T-helper 17 cell (primary cell): ENCODE results near the gene FEZF1. TPM values are rescaled to one million over a fixed set of nuclear protein-coding genes. Genes with fewer than 3 reads are reported as not detected.

Experiments used
- ATAC-seq: fragments of 150-1000 bp; cut with Tn5 transposase; 2 replicates; pipeline ENCODE4 v1.10.0; 2021; ENCODE audit warnings: mild to moderate bottlenecking, moderate library complexity
- DNase-seq, 3 donors: peaks; one replicate each; pipeline versions ENCODE4 v3.0.0 to v3.0.0-alpha.2; 2020 to 2021
- H3K9me3 ChIP-seq: one replicate; pipeline ENCODE4 v1.7.0; 2013; ENCODE audit warnings: low read length, mild to moderate bottlenecking; ENCODE audit not compliant: control insufficient read depth, poor library complexity, severe bottlenecking
- H3K27ac Mint-ChIP-seq: one replicate; pipeline ENCODE4 v1.8.0; 2022; ENCODE audit warnings: mild to moderate bottlenecking, moderate library complexity, mixed read lengths
- H3K27me3 Mint-ChIP-seq: one replicate; pipeline ENCODE4 v1.8.0; 2022; ENCODE audit warnings: mixed read lengths
- H3K36me3 Mint-ChIP-seq: one replicate; pipeline ENCODE4 v1.8.0; 2022; ENCODE audit warnings: low read depth, mixed read lengths
- H3K4me1 Mint-ChIP-seq: one replicate; pipeline ENCODE4 v1.8.0; 2022; ENCODE audit warnings: mild to moderate bottlenecking, mixed read lengths
- H3K4me3 Mint-ChIP-seq: one replicate; pipeline ENCODE4 v1.8.0; 2022; ENCODE audit warnings: mild to moderate bottlenecking, moderate library complexity, mixed read lengths
- total RNA-seq, 4 donors: library from RNA in 2 of 4; stranded (reverse) in 2 of 4; gene quantifications; one replicate each; pipeline ENCODE4 v1.2.3 and lab custom pipeline; 2022 to 2026

The FEZF1 gene
- total RNA-seq, 2 donors from 2014 or later: not detected

DNA sequence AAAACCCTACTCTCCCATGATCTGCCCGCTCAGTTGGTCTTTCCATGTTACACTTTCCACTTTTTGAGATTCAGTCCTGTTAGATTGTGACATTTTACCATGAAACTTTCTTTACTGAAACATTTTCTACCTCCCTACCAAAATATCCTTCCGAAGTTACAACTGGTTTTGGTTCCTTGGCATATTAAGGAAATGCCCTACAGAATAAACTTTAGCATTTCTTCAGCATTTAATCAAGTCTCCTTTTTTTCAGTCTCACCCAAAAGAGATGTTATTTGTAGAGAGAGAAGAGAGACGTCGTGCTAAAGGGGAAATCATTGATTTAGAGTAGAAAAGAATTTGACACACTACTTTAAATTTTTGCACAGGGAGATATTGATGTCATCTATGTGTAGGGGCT, 9.7 kb upstream of the FEZF1 start:
- no peak overlapping the region for H3K4me3 Mint-ChIP-seq
- peaks cover 52% of the 10 kb centered on the region for H3K27me3 Mint-ChIP-seq
- no peaks in the 10 kb centered on the region for H3K9me3 ChIP-seq
- no peaks in the 10 kb centered on the region for H3K36me3 Mint-ChIP-seq
- H3K27ac Mint-ChIP-seq: no peak overlapping the region
- DNase-seq (no peak), ATAC-seq (no peak)
- no peaks in the 10 kb centered on the region for H3K4me1 Mint-ChIP-seq

- H3K4me3 Mint-ChIP-seq: no peak overlapping the region
- H3K9me3 ChIP-seq: no peaks in the 10 kb centered on the region
- H3K36me3 Mint-ChIP-seq: no peaks in the 10 kb centered on the region
- DNase-seq (no peak), ATAC-seq (no peak)
- H3K27ac Mint-ChIP-seq: no peak overlapping the region
- H3K4me1 Mint-ChIP-seq: no peaks in the 10 kb centered on the region
- H3K27me3 Mint-ChIP-seq: peaks cover 62% of the 10 kb centered on the region
These were observed 8.2 kb upstream of the FEZF1 start for GRCh38 chr7:122312789-122313188.

- DNase-seq: no peak
- no peaks in the 10 kb centered on the region for H3K4me1 Mint-ChIP-seq
- no peak for ATAC-seq
- H3K27ac Mint-ChIP-seq: no peak overlapping the region
- H3K36me3 Mint-ChIP-seq: no peaks in the 10 kb centered on the region
- H3K9me3 ChIP-seq: no peaks in the 10 kb centered on the region
- H3K4me3 Mint-ChIP-seq: no peak overlapping the region
- peaks cover 62% of the 10 kb centered on the region for H3K27me3 Mint-ChIP-seq
These were observed 7.3 kb upstream of the FEZF1 start for GRCh38 chr7:122311734-122312450.

- Mint-ChIP-seq H3K4me1 (no peaks in the 10 kb centered on the region), H3K36me3 (no peaks in the 10 kb centered on the region), H3K4me3 (no peak overlapping the region), H3K27me3 (peaks cover 65% of the 10 kb centered on the region), H3K27ac (no peak overlapping the region)
- DNase-seq (no peak), ATAC-seq (no peak)
- no peaks in the 10 kb centered on the region for H3K9me3 ChIP-seq
These were observed 6.6 kb upstream of the FEZF1 start for GRCh38 chr7:122311050-122311700.

DNA sequence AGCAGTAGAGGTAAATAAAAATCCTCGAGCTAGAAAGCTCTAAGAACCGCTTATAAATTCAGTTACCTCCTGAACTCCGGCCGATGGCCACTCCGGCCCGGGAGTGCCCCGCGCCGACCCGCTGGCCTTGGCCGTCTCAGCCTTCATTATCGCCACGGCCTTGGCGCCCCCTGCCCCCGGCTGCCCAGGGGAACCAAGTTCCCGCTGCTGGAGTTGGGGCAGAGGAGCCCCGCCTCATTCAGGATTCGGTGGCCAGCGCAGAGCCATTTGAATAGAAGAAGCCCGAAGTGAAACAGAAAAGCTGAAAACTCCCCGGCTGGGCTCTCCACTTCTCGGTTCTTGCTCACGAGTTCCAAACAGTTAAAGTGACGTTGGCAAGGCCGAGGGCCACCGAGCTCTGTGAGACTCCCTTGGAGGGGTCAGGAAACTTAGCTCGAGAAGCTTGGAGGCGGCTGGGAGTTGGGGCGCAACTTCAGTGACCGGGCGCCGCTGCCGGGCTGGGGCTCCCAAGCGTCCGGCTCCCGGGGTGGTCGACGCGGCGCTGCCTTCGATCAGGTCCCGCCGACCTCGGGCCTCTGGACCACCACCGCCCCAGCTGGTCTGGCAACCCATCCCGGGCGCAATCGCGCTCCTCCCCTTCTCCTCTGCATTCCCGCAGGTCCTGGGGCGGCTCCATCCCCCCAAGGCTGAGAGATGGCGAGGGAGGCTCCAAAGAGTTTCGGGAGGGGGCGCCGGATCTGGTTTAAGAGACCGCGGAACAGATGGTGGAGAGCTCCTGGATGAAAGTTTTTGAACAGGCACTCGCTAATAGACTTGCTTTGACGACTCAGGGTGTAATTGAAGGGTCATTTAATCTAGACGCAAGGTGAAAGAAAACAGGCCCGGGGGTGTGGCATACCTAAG, 5.8 kb upstream of the FEZF1 start:
- DNase-seq (no peak), ATAC-seq (no peak)
- Mint-ChIP-seq H3K4me1 (no peaks in the 10 kb centered on the region), H3K27me3 (peaks cover 65% of the 10 kb centered on the region), H3K36me3 (no peaks in the 10 kb centered on the region), H3K4me3 (no peak overlapping the region), H3K27ac (no peak overlapping the region)
- H3K9me3 ChIP-seq: no peaks in the 10 kb centered on the region

GRCh38 chr7:122309421-122309820, 4.9 kb upstream of the FEZF1 start:
- H3K27me3 Mint-ChIP-seq: peaks cover 63% of the 10 kb centered on the region
- H3K27ac Mint-ChIP-seq: no peak overlapping the region
- ATAC-seq: no peak
- H3K4me1 Mint-ChIP-seq: no peaks in the 10 kb centered on the region
- H3K4me3 Mint-ChIP-seq: no peak overlapping the region
- H3K36me3 Mint-ChIP-seq: peaks cover 2% of the 10 kb centered on the region
- H3K9me3 ChIP-seq: no peaks in the 10 kb centered on the region
- no peak for DNase-seq

DNA sequence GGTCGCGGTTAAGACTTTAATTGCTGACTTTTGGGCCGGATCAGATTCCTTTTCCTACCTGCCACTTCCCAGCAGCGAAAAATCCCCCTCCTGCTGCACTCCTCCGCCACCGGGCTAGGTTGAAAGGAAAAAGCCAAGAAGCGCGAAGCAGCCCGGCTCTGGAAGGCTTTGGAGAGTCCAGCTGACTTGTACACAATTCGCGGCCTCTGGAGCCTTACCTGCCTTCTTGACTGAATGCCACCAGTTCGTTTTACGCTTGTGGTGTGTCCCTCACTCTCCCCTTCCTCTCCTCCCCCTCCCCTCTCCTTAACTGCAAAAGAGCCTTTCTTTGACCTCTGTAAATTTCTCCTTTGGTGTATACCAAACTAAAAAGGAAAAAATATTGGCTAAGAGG, 2.7 kb upstream of the FEZF1 start:
- Mint-ChIP-seq H3K27ac (no peak overlapping the region), H3K4me1 (no peaks in the 10 kb centered on the region), H3K36me3 (peaks cover 4% of the 10 kb centered on the region), H3K4me3 (no peak overlapping the region), H3K27me3 (peaks cover 66% of the 10 kb centered on the region)
- no peak for DNase-seq
- no peaks in the 10 kb centered on the region for H3K9me3 ChIP-seq
- no peak for ATAC-seq

GRCh38 chr7:122306320-122307227, 2.0 kb upstream of the FEZF1 start:
- Mint-ChIP-seq H3K36me3 (peaks cover 4% of the 10 kb centered on the region), H3K27me3 (peaks cover 68% of the 10 kb centered on the region), H3K4me1 (no peaks in the 10 kb centered on the region), H3K27ac (no peak overlapping the region), H3K4me3 (no peak overlapping the region)
- ATAC-seq (no peak), DNase-seq (no peak)
- no peaks in the 10 kb centered on the region for H3K9me3 ChIP-seq

DNA sequence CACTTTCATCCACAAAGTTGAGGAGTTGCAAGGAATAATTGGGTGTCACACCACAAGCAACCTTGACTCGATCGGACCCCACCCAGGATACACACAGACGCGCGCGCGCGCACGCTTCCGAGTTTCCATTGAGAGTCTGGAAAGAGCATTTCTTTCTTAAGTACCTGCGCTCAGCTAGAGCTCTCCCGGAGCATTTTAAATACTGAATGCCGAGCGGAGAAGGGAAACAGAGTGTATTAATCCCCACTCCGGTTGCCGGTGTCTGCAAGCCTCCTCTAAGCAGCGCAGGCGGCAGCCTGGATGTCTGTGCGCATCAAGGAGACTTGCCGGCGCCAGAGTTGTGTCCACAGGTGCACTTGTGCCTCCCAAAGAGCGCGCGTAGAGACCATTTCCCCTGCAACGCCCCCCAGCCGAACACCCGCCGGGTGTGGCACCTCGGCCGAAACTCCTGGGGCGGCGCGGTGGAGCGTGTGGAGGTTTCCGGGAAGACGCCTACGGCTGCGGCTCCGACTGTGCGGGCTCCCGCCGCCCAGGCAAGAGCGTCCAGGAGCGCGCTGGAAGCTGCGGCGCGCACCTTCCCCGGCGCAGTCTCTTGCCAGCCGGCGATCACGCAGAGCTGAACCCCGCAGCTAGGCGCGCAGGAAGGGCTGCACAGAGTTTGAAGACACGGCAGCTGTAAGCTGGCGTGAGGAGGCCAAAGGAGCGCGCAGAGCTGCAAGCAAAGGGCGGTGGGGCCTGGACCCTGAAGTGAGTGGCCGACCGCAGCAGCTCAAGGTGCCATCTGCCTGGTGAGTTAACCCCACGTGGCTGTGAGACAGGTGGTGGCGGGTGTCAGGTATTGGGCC, 1.1 kb upstream of the FEZF1 start:
- Mint-ChIP-seq H3K4me3 (no peak overlapping the region), H3K27me3 (peaks cover 68% of the 10 kb centered on the region), H3K36me3 (peaks cover 4% of the 10 kb centered on the region), H3K27ac (no peak overlapping the region), H3K4me1 (no peaks in the 10 kb centered on the region)
- DNase-seq (no peak), ATAC-seq (no peak)
- no peaks in the 10 kb centered on the region for H3K9me3 ChIP-seq

GRCh38 chr7:122304996-122305421, 459 bp upstream of the FEZF1 start:
- H3K4me3 Mint-ChIP-seq: no peak overlapping the region
- no peak overlapping the region for H3K27ac Mint-ChIP-seq
- no peaks in the 10 kb centered on the region for H3K4me1 Mint-ChIP-seq
- H3K36me3 Mint-ChIP-seq: peaks cover 4% of the 10 kb centered on the region
- H3K9me3 ChIP-seq: no peaks in the 10 kb centered on the region
- DNase-seq (no peak), ATAC-seq (no peak)
- peaks cover 73% of the 10 kb centered on the region for H3K27me3 Mint-ChIP-seq

GRCh38 chr7:122303531-122304318, 825 bp downstream of the FEZF1 start:
- H3K4me1 Mint-ChIP-seq: no peaks in the 10 kb centered on the region
- H3K27ac Mint-ChIP-seq: no peak overlapping the region
- no peak overlapping the region for H3K4me3 Mint-ChIP-seq
- ATAC-seq (no peak), DNase-seq (no peak)
- H3K36me3 Mint-ChIP-seq: peaks cover 4% of the 10 kb centered on the region
- peaks cover 71% of the 10 kb centered on the region for H3K27me3 Mint-ChIP-seq
- no peaks in the 10 kb centered on the region for H3K9me3 ChIP-seq
